Fibroblast of the aortic adventitia (primary cell): ENCODE measurements around the gene RIPK3. TPM values are rescaled to one million over a fixed set of nuclear protein-coding genes. Genes with fewer than 3 reads are reported as not detected.
"Not testable (repeated sequence)": the region's sequence is repeated elsewhere in the genome, so short reads cannot be mapped to it uniquely, and the experiment has no call there.

Experiments
- DNase-seq: peaks from one replicate; pipeline ENCODE4 v3.0.0-alpha.2; 2010; ENCODE audit warnings: low read depth
- H3K4me3 ChIP-seq: 2 replicates; pipeline ENCODE4 v1.5.1; 2011; ENCODE audit warnings: low read depth, mild to moderate bottlenecking, control low read depth, low read length, moderate library complexity
- CTCF ChIP-seq: IDR thresholded peaks from 2 replicates; pipeline ENCODE4 v1.5.1; 2011; ENCODE audit warnings: mild to moderate bottlenecking, low read length, control low read depth, inconsistent platforms; ENCODE audit not compliant: insufficient read depth
- total RNA-seq: library from RNA; depleted of rRNA; stranded (reverse); fragments of >200 nt; gene quantifications from 2 replicates; pipeline ENCODE4 v1.2.3, GENCODE V29; 2012; ENCODE audit warnings: low replicate concordance

RIPK3 gene
- total RNA-seq, 1 donor, result 0.99 TPM

GRCh38 chr14:24377126-24377525, 37.3 kb upstream of the RIPK3 start:
- DNase-seq, result no peak
- no peak for TF ChIP-seq CTCF
- no peak overlapping the region for H3K4me3 ChIP-seq

DNA sequence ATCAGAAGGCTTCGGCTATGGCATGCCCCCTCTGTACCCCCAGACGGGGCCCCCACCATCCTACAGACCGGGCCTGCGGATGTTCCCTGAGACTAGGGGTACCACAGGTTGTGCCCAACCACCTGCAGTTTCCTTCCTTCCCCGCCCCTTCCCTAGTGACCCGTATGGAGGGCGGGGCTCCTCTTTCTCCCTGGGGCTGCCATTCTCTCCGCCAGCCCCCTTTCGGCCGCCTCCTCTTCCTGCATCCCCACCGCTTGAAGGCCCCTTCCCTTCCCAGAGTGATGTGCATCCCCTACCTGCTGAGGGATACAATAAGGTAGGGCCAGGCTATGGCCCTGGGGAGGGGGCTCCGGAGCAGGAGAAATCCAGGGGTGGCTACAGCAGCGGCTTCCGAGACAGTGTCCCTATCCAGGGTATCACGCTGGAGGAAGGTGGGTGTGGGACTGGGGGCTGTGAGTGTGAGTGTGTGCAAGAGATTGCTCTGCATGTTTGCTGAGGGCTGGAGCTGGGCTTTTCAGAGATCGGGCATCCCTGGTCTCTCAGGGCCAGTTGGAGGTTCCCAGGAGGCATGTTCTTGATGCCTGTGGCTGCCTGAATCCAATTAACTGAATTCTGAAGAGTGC, 36.8 kb upstream of the RIPK3 start:
- DNase-seq, result no peak
- H3K4me3 ChIP-seq, result no peak overlapping the region
- no peak for TF ChIP-seq CTCF

- peak; percentile 54 for DNase-seq
- H3K4me3 ChIP-seq, result no peak overlapping the region
- no peak for TF ChIP-seq CTCF
Observed at GRCh38 chr14:24372701-24373416, 33.1 kb upstream of the RIPK3 start.

GRCh38 chr14:24371605-24372004, 31.8 kb upstream of the RIPK3 start:
- H3K4me3 ChIP-seq, result peak overlapping the region; percentile 33
- not testable (repeated sequence) for DNase-seq

DNA sequence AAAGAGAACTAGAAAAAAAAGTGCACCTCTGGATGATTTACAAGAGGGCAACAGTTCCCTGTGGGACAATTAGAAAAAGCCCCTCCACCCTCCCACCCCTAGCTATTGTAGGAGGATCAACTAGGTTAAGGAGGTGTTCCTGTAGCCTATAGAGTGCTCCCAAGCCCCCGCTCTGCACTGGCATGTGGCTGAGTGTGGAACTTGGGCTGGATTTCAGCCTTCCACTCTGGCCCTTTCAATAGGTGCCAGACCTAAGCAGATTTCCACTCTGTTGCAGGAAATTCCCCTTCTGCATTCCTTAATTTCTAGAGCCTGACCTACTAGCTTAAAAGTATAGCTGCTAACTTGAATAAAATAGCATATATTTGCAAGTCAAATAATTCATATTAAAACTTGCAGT, 31.0 kb upstream of the RIPK3 start:
- DNase-seq, result peak; percentile 40
- no peak for TF ChIP-seq CTCF
- H3K4me3 ChIP-seq, result peak overlapping the region; percentile 44

DNA sequence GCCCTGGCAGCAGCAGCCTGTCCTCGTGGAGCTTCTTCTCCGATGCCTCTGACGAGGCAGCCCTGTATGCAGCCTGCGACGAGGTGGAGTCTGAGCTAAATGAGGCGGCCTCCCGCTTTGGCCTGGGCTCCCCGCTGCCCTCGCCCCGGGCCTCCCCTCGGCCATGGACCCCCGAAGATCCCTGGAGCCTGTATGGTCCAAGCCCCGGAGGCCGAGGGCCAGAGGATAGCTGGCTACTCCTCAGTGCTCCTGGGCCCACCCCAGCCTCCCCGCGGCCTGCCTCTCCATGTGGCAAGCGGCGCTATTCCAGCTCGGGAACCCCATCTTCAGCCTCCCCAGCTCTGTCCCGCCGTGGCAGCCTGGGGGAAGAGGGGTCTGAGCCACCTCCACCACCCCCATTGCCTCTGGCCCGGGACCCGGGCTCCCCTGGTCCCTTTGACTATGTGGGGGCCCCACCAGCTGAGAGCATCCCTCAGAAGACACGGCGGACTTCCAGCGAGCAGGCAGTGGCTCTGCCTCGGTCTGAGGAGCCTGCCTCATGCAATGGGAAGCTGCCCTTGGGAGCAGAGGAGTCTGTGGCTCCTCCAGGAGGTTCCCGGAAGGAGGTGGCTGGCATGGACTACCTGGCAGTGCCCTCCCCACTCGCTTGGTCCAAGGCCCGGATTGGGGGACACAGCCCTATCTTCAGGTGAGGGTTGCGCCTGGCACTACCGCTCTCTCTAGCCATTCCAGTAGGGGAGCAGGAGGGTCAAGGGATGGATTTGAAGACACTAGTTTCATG, 30.3 kb upstream of the RIPK3 start:
- DNase-seq, result no peak
- peak overlapping the region; percentile 44 for H3K4me3 ChIP-seq
- no peak for TF ChIP-seq CTCF

GRCh38 chr14:24369463-24369862, 29.7 kb upstream of the RIPK3 start:
- no peak for TF ChIP-seq CTCF
- no peak for DNase-seq
- H3K4me3 ChIP-seq, result peak overlapping the region; percentile 88
